Skin epidermis (tissue), 12 donors: Measurements from ENCODE around the gene NMNAT2.
"Not testable (repeated sequence)": the region's sequence is repeated elsewhere in the genome, so short reads cannot be mapped to it uniquely, and the experiment has no call there.

Experiments used
- H3K27ac ChIP-seq, 21 experiments: fragments of 200-600 bp; sonication (generic) in 11 of 21; one replicate each; pipeline ENCODE4 v1.5.0; 2020; ENCODE audit warnings: mild to moderate bottlenecking in 3 of 21, inconsistent platforms in 2 of 21, moderate library complexity in 2 of 21
- H3K4me3 ChIP-seq, 7 experiments: fragments of 200-600 bp; sonication (generic) in 2 of 7; one replicate each; pipeline ENCODE4 v1.5.0; 2020; ENCODE audit warnings: inconsistent platforms in 2 of 7, mild to moderate bottlenecking in 2 of 7, moderate library complexity in 1 of 7

The NMNAT2 gene

GRCh38 chr1:183417772-183418491, at the start of gene NMNAT2:
Gene NMNAT2 (minus strand): TSS chr1:183418380. CDS start chr1:183418267, 113 bp downstream.
- H3K4me3 ChIP-seq: peak within 1 kb of the TSS in 3 of 7 experiments; percentile 18 to 35 (median 18)
- no peak within 1 kb of the TSS for H3K27ac ChIP-seq

GRCh38 chr1:183467687-183468086, 49.5 kb upstream of the NMNAT2 start:
- H3K27ac ChIP-seq: no peak overlapping the region
- no peak overlapping the region for H3K4me3 ChIP-seq

GRCh38 chr1:183466781-183467180, 48.6 kb upstream of the NMNAT2 start:
- no peak overlapping the region for H3K27ac ChIP-seq
- H3K4me3 ChIP-seq: no peak overlapping the region

- Histone ChIP-seq H3K27ac (no peak overlapping the region), H3K4me3 (no peak overlapping the region)
These were observed 45.4 kb upstream of the NMNAT2 start for GRCh38 chr1:183463566-183463965.

GRCh38 chr1:183461350-183461749, 43.2 kb upstream of the NMNAT2 start:
- H3K27ac ChIP-seq: peak overlapping the region in 1 of 21 experiments; percentile 33

GRCh38 chr1:183460596-183460995, 42.4 kb upstream of the NMNAT2 start:
- H3K27ac ChIP-seq: peak overlapping the region in 1 of 21 experiments; percentile 33
- H3K4me3 ChIP-seq: no peak overlapping the region

More at GRCh38 chr1:183461350-183461749, 43.2 kb upstream of the NMNAT2 start:
- no peak overlapping the region for H3K4me3 ChIP-seq

- Histone ChIP-seq H3K27ac (no peak overlapping the region), H3K4me3 (no peak overlapping the region)
These were observed 39.3 kb upstream of the NMNAT2 start for GRCh38 chr1:183457449-183457848.

- Histone ChIP-seq H3K4me3 (no peak overlapping the region), H3K27ac (no peak overlapping the region)
These were observed 38.6 kb upstream of the NMNAT2 start for GRCh38 chr1:183456826-183457225.

- Histone ChIP-seq H3K4me3 (no peak overlapping the region), H3K27ac (no peak overlapping the region)
These were observed 36.2 kb upstream of the NMNAT2 start for GRCh38 chr1:183454377-183454776.

GRCh38 chr1:183450093-183450492, 31.9 kb upstream of the NMNAT2 start:
- Histone ChIP-seq H3K4me3 (no peak overlapping the region), H3K27ac (no peak overlapping the region)

- Histone ChIP-seq H3K27ac (no peak overlapping the region), H3K4me3 (no peak overlapping the region)
These were observed 31.1 kb upstream of the NMNAT2 start for GRCh38 chr1:183449223-183449770.

- no peak overlapping the region for H3K4me3 ChIP-seq
- H3K27ac ChIP-seq: no peak overlapping the region
These were observed 26.1 kb upstream of the NMNAT2 start for GRCh38 chr1:183444243-183444642.

GRCh38 chr1:183443466-183443865, 25.3 kb upstream of the NMNAT2 start:
- H3K27ac ChIP-seq: no peak overlapping the region
- no peak overlapping the region for H3K4me3 ChIP-seq

GRCh38 chr1:183443011-183443410, 24.8 kb upstream of the NMNAT2 start:
- Histone ChIP-seq H3K4me3 (no peak overlapping the region), H3K27ac (no peak overlapping the region)

- no peak overlapping the region for H3K27ac ChIP-seq
- no peak overlapping the region for H3K4me3 ChIP-seq
These were observed 19.9 kb upstream of the NMNAT2 start for GRCh38 chr1:183438060-183438459.

- Histone ChIP-seq H3K27ac (no peak overlapping the region), H3K4me3 (no peak overlapping the region)
These were observed 17.3 kb upstream of the NMNAT2 start for GRCh38 chr1:183435497-183435896.

GRCh38 chr1:183433703-183434102, 15.5 kb upstream of the NMNAT2 start:
- H3K27ac ChIP-seq: no peak overlapping the region
- no peak overlapping the region for H3K4me3 ChIP-seq

- Histone ChIP-seq H3K27ac (no peak overlapping the region), H3K4me3 (no peak overlapping the region)
These were observed 14.3 kb upstream of the NMNAT2 start for GRCh38 chr1:183432548-183432875.

- H3K4me3 ChIP-seq: no peak overlapping the region
- H3K27ac ChIP-seq: no peak overlapping the region
These were observed 13.8 kb upstream of the NMNAT2 start for GRCh38 chr1:183431840-183432547.

GRCh38 chr1:183427591-183427990, 9.4 kb upstream of the NMNAT2 start:
- H3K27ac ChIP-seq, H3K4me3 ChIP-seq: not testable (repeated sequence)

GRCh38 chr1:183424691-183425090, 6.5 kb upstream of the NMNAT2 start:
- Histone ChIP-seq H3K4me3 (no peak overlapping the region), H3K27ac (no peak overlapping the region)
